HG02623 (cell line): ENCODE results near the gene SIRPA.

Experiments used
- ATAC-seq: cut with Tn5 transposase; IDR thresholded peaks from one replicate; pipeline ENCODE4 v1.9.1; 2021; ENCODE audit warnings: moderate library complexity; ENCODE audit not compliant: unreplicated experiment

Gene SIRPA

GRCh38 chr20:1979106-1979778 lies 84.0 kb downstream of the SIRPA start:
- no peak for ATAC-seq

DNA sequence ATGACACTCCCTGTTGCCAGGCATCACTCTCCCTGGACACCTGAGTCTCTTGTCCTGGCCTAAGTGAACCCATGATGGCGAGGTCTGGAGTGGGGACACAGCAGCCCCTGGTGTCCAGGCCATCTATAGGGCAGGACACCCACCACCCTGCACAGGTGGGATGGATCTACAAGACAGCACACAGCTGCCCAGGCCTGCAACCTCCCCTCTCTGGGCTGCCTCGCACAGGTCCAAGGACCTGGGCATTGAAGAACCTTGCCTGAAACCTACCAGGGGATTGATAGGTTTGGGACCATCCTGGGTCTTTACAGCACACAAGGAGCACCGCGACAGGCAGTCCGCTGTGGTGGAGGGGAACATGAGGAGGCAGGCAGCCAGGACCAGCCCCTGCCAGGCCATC lies 87.5 kb downstream of the SIRPA start:
- no peak for ATAC-seq

DNA sequence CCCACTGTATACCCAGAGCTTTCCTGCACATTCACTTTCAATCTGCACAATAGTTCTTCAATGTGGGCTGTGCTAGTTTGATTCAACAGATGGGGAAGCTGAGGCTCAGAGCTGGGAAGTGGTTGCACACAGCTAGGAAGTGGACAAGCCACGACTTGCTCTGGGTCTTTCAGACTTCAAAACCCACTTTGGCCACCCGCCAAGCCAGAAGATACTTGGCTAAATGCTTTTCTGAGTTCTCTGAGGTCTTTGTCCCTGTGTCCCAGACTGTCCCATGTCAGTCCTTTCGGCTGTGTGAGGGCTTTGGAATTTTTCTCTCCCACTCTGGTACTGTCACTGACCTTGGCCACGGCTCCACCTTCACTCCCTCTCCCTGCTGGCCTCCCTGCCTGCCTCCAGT lies 88.1 kb downstream of the SIRPA start:
- ATAC-seq = no peak

DNA sequence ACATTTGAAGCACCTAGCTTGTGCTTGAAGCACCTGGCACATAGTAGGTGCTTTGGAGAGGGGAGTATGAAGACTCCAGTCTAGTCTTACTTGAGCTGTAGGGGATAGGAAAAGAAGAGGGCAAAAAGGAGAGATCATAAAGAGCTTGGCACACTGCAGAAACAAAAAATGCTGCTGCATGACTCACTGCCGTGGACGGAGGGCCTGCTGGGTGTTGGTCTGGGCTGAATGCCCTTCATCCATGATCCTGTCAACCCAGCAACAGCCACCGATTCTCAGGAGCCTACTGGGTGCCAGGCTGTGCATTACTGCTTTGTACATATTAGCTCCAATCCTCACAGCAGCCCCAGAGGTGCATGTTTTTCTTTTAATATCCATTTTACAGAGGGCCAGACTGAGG lies 92.6 kb downstream of the SIRPA start:
- no peak for ATAC-seq
